ENCODE results near the gene TUBGCP2.

DNA sequence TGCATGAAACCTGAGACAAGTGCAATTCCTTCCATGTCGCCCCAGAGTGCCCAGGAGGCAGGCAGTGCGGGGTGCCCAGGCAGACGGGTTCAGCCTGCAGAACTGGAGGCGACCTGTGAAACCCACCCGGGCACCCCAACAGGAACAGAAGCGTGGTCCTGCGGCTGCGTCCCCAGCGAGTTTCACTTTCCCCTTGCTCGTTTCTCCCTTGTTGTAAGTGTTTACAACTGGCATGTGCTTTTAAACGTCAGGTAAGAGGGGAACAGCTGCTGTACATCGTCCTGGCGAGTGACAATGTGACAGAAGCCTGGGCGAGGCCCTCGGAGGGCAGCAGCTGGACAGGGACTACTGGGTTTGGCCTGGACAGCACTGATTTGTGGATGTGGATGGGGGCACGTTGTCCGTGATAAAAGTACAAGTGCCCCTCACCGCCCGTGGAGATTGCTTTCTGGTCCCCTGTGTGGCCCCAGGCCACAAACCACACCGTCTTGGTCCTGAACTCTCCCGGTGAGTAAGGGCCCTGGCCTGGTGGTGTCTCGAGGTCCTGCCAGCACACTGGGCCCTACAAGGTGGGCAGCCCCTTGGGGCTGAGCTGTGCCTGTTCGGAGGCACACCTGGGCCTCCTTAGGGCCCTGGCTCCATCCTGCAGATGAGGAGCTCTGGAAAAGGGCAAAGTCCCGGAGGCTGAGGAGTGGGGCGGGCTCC is 67.0 kb downstream of the TUBGCP2 start:
- TF ChIP-seq CTCF (IDR thresholded peaks at IDR 0.05; ENCODE audit: insufficient read depth, low read depth, low read length) (no peak), EZH2 (IDR thresholded peaks at IDR 0.05; ENCODE audit: insufficient read depth, low read length) (no peak)
